Astrocyte of the cerebellum (primary cell): ENCODE measurements around the gene EEFSEC.

ENCODE experiments used
- DNase-seq: peaks from one replicate; pipeline ENCODE4 v3.0.0-alpha.2; 2011; ENCODE audit warnings: low read depth
- H3K4me3 ChIP-seq: 2 replicates; pipeline ENCODE4 v1.5.1; 2011; ENCODE audit warnings: mild to moderate bottlenecking, low read depth, low read length, moderate library complexity
- CTCF ChIP-seq: IDR thresholded peaks from 2 replicates; pipeline ENCODE4 v1.5.1; 2012; ENCODE audit warnings: low read length, low read depth, moderate library complexity, mild to moderate bottlenecking; ENCODE audit errors: missing control alignments
- in situ Hi-C: cut with HindIII; loops from 2 replicates; pipeline ENCODE4 v1.10.0; 2017; ENCODE audit warnings: low sequenced_read_pairs

EEFSEC gene

GRCh38 chr3:128453501-128454309 is 300.4 kb downstream of the EEFSEC start:
- in situ Hi-C loops, result no loop called here
- DNase-seq, result no peak
- no peak overlapping the region for H3K4me3 ChIP-seq
- TF ChIP-seq CTCF, result no peak

- in situ Hi-C loops, result no loop called here
- DNase-seq, result no peak
- TF ChIP-seq CTCF, result no peak
- no peak overlapping the region for H3K4me3 ChIP-seq
These were observed 301.0 kb downstream of the EEFSEC start for GRCh38 chr3:128454310-128454618.

DNA sequence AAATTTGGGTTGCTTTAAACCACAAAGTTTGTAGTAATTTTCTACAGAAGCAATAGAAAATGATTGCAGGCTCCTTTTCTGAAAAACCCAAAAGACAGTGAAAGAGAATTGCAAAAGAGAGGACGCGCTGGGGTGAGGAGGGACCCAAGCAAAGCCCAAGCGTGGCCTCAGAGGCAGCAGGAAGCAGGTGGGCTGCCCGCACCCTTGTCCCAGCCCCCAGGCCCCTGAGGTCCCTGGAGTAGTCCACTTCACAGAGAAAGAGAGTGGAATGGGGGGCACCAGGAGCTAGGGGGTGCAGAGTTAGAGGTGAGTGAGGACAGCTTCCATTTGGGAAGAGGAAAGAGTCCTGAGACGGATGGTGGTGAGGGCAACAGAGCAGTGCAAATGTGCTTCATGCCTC is 301.8 kb downstream of the EEFSEC start:
- in situ Hi-C loops, result no loop called here
- DNase-seq, result no peak
- TF ChIP-seq CTCF, result no peak
- no peak overlapping the region for H3K4me3 ChIP-seq

- TF ChIP-seq CTCF, result no peak
- no peak overlapping the region for H3K4me3 ChIP-seq
- in situ Hi-C loops, result no loop called here
- no peak for DNase-seq
These were observed 302.8 kb downstream of the EEFSEC start for GRCh38 chr3:128455786-128456748.

DNA sequence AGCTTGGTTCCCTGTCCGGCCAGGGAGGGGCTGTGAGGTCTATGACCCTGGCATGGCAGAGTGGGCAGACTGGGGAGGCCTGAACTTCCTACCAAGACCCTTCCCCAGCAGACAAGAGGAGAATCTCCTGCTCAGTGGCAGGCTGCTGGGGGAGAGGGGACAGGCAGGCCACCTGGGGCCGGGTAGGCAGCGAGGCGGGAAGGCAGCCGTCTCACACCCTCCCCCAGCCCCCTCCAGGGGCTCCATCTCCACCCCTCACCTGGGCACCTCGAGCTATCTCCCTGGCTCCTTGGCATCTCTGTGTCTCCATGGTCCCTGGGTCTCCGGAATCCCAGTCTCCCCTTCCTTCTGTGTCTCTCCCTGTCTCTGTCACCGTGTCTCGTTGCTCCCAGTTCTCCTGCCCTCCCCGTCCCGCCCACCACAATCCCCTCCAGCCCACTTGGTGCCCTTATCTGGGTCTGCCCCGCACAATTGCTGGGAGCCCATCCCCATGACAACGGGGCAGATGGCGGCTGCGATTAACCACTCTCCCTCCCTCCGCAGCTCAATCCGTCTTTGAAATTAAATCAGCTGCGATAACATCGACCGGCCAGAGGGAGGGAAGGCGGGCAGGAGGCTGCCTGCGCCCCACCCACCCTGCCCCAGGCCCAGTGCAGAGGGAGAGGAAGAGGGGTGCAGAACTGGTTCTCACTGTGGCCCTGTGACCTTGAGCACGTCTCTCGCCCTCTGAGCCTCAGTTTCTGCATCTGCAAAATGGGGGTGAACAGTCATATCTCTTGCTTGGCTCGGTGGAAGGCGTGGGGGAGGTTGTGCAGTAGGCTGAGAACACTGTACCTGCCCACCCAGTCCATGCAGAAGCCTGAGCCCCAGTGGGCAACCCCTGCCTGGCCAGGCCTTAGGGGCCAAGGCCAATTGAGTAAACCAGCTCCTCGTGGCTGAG is 303.8 kb downstream of the EEFSEC start:
- no peak for DNase-seq
- TF ChIP-seq CTCF, result no peak
- in situ Hi-C loops, result no loop called here
- no peak overlapping the region for H3K4me3 ChIP-seq

GRCh38 chr3:128457937-128458336 is 304.7 kb downstream of the EEFSEC start:
- in situ Hi-C loops, result no loop called here
- H3K4me3 ChIP-seq, result no peak overlapping the region
- TF ChIP-seq CTCF, result no peak
- DNase-seq, result no peak
